BE2C (cell line): ENCODE data around the gene FAM114A1.

Experiments used
- DNase-seq: peaks from one replicate; pipeline ENCODE4 v3.0.0-alpha.2; 2020
- H3K27me3 ChIP-seq: fragments of 250-450 bp; sonication (Bioruptor Pico); 2 replicates; pipeline ENCODE4 v1.5.1; 2020; ENCODE audit warnings: mild to moderate bottlenecking
- H3K36me3 ChIP-seq: fragments of 250-450 bp; sonication (Bioruptor Pico); 2 replicates; pipeline ENCODE4 v1.5.1; 2020; ENCODE audit warnings: mild to moderate bottlenecking
- H3K4me1 ChIP-seq: fragments of 250-450 bp; sonication (Bioruptor Pico); 2 replicates; pipeline ENCODE4 v1.5.1; 2020
- H3K4me3 ChIP-seq: 2 replicates; pipeline ENCODE4 v1.5.1; 2011; ENCODE audit warnings: low read depth, low read length
- H3K9me3 ChIP-seq: fragments of 250-450 bp; sonication (Bioruptor Pico); 2 replicates; pipeline ENCODE4 v1.5.1; 2020
- CTCF ChIP-seq: IDR thresholded peaks from 2 replicates; pipeline ENCODE4 v1.5.1; 2012; ENCODE audit warnings: mild to moderate bottlenecking, low read depth, low read length

The FAM114A1 gene

GRCh38 chr4:38856046-38856445 lies 11.6 kb upstream of the FAM114A1 start:
- Histone ChIP-seq H3K4me3 (no peak overlapping the region), H3K36me3 (no peaks in the 10 kb centered on the region), H3K27me3 (peaks cover 3% of the 10 kb centered on the region; the same call in 1 of the 2 replicates), H3K4me1 (no peaks in the 10 kb centered on the region), H3K9me3 (no peaks in the 10 kb centered on the region)
- DNase-seq, result no peak
- TF ChIP-seq CTCF, result no peak

- Histone ChIP-seq H3K27me3 (peaks cover 3% of the 10 kb centered on the region; the same call in 1 of the 2 replicates), H3K9me3 (no peaks in the 10 kb centered on the region), H3K36me3 (no peaks in the 10 kb centered on the region), H3K4me3 (no peak within 1 kb of the TSS), H3K4me1 (no peaks in the 10 kb centered on the region)
- peak; percentile 46 for DNase-seq
- peak; percentile 80 for TF ChIP-seq CTCF
Observed at GRCh38 chr4:38856524-38857337, 10.9 kb upstream of the FAM114A1 start, which contains the start of gene TLR6. Gene TLR6, minus strand, starts transcription at chr4:38856817. Its CDS starts 27,344 bp downstream, at chr4:38829473.

DNA sequence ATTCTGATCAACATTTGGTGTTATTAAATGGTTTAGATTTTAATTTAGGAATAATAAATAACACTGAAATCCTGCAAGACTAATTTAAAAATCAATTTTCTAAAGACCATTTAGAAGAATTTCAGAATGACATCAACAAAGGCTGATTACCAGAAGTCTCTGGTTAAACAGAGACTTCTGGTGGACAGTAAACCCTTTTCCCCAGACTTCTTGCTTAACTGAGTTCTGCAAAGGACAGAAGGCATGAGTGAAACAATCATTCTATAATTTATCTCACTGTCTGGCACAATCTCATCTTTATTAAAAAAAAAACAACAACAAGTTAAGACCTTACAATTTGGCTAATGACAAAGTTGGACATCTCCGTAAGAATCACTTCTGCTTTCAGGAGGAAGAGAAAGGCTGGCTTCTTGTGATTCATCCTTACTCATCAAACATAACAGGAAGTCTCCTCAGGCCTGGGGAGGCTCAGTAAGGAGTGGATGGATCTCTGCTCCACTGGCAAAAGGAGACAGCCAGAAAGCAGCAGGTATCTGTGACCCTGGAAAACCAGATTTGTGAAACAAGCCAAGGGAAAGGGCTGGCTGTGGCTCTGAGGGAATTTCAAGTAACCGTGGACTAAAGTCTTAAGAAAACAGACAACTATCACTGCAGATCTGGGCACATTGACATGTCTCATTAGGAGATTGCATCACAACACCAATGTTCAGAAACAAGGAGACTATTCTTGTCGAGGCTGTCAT lies 10.1 kb upstream of the FAM114A1 start:
- no peak overlapping the region for H3K4me3 ChIP-seq
- no peaks in the 10 kb centered on the region for H3K36me3 ChIP-seq
- H3K4me1 ChIP-seq, result no peaks in the 10 kb centered on the region
- DNase-seq, result no peak
- H3K9me3 ChIP-seq, result no peaks in the 10 kb centered on the region
- peaks cover 3% of the 10 kb centered on the region; the same call in 1 of the 2 replicates for H3K27me3 ChIP-seq
- no peak for TF ChIP-seq CTCF

DNA sequence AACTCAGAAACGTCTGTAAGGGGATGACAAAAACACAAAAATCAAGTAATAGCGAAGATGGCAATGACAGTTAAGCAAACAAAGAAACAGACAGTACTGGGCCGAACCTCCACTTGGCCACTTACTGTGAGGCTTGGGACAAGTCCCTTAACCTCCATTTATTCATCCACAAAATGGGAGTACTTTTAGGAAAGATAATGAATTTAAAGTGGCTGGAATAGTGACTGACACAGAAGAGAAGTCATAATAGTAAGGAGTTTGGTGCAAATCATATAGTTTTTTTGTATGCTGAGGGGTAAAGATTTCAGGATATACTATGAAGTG lies 9.5 kb upstream of the FAM114A1 start:
- H3K4me1 ChIP-seq, result no peaks in the 10 kb centered on the region
- H3K27me3 ChIP-seq, result peaks cover 3% of the 10 kb centered on the region; the same call in 1 of the 2 replicates
- H3K36me3 ChIP-seq, result no peaks in the 10 kb centered on the region
- no peak for TF ChIP-seq CTCF
- H3K9me3 ChIP-seq, result no peaks in the 10 kb centered on the region
- no peak for DNase-seq
- H3K4me3 ChIP-seq, result no peak overlapping the region

GRCh38 chr4:38859501-38859900 lies 8.1 kb upstream of the FAM114A1 start:
- Histone ChIP-seq H3K27me3 (peaks cover 3% of the 10 kb centered on the region; the same call in 1 of the 2 replicates), H3K4me1 (no peaks in the 10 kb centered on the region), H3K9me3 (no peaks in the 10 kb centered on the region), H3K4me3 (no peak overlapping the region), H3K36me3 (no peaks in the 10 kb centered on the region)
- TF ChIP-seq CTCF, result no peak
- DNase-seq, result no peak
